Measurements from ENCODE around the gene WWOX. TPM values are rescaled to one million over a fixed set of nuclear protein-coding genes. Genes with fewer than 3 reads are reported as not detected.

WWOX gene
- total and polyA plus RNA-seq, 10 donors, result 5.9 to 90.3 (median 26.4) TPM

- DNase-seq, result no peak
- no peaks in the 10 kb centered on the region for H3K27me3 ChIP-seq (replicated peaks in 1 of 7)
- no peaks in the 10 kb centered on the region for H3K9me3 ChIP-seq
- no peak overlapping the region for H3K4me3 ChIP-seq
- intact Hi-C loops (cut with DNase I; ENCODE audit: low total_unique reads), result no loop called here
- WGBS, 5 donors, result 79 to 88% (median 83%) methylated on average over 4 of the region's 4 CpGs
- no peaks in the 10 kb centered on the region for H3K36me3 ChIP-seq
- H3K27ac ChIP-seq, result no peak overlapping the region
- H3K4me1 ChIP-seq, result no peaks in the 10 kb centered on the region
- TF ChIP-seq POLR2AphosphoS5 (IDR thresholded peaks at IDR 0.05) (no peak), POLR2A (IDR thresholded peaks at IDR 0.05) (no peak), CTCF (IDR thresholded peaks at IDR 0.05 in 8 of 11, conservative IDR thresholded peaks at IDR 0.05 in 3 of 11) (no peak)
These were observed 232.3 kb downstream of the WWOX start for GRCh38 chr16:78331731-78332130.

GRCh38 chr16:78333808-78334207, 234.4 kb downstream of the WWOX start:
- 82 to 95% (median 94%) methylated on average over 5 of the region's 5 CpGs for WGBS, 5 donors

GRCh38 chr16:78340590-78340989, 241.1 kb downstream of the WWOX start:
- TF ChIP-seq CTCF (IDR thresholded peaks at IDR 0.05 in 8 of 11, conservative IDR thresholded peaks at IDR 0.05 in 3 of 11) (no peak), POLR2AphosphoS5 (IDR thresholded peaks at IDR 0.05) (no peak), POLR2A (IDR thresholded peaks at IDR 0.05) (no peak)
- peaks cover 0 to 12% (median 0%) of the 10 kb centered on the region in 8 donors for H3K9me3 ChIP-seq
- no peaks in the 10 kb centered on the region for H3K27me3 ChIP-seq (replicated peaks in 1 of 7)
- no peak overlapping the region for H3K27ac ChIP-seq
- WGBS, 5 donors, result 81 to 95% (median 90%) methylated on average over 1 of the region's 1 CpG
- no peaks in the 10 kb centered on the region for H3K36me3 ChIP-seq
- H3K4me3 ChIP-seq, result no peak overlapping the region
- H3K4me1 ChIP-seq, result no peaks in the 10 kb centered on the region
- no peak for DNase-seq
- intact Hi-C loops (cut with DNase I; ENCODE audit: low total_unique reads), result no loop called here

More at GRCh38 chr16:78333808-78334207, 234.4 kb downstream of the WWOX start:
- no peak overlapping the region for H3K27ac ChIP-seq
- no peaks in the 10 kb centered on the region for H3K4me1 ChIP-seq
- H3K36me3 ChIP-seq, result no peaks in the 10 kb centered on the region
- H3K27me3 ChIP-seq (replicated peaks in 1 of 7), result no peaks in the 10 kb centered on the region
- intact Hi-C loops (cut with DNase I; ENCODE audit: low total_unique reads), result no loop called here
- no peak for DNase-seq
- TF ChIP-seq POLR2AphosphoS5 (IDR thresholded peaks at IDR 0.05) (no peak), POLR2A (IDR thresholded peaks at IDR 0.05) (no peak), CTCF (IDR thresholded peaks at IDR 0.05 in 8 of 11, conservative IDR thresholded peaks at IDR 0.05 in 3 of 11) (no peak)
- H3K4me3 ChIP-seq, result no peak overlapping the region
- peaks cover 0 to 2% (median 0%) of the 10 kb centered on the region in 8 donors for H3K9me3 ChIP-seq

- H3K4me1 ChIP-seq, result no peaks in the 10 kb centered on the region
- 93 to 100% (median 96%) methylated on average over 3 of the region's 3 CpGs for WGBS, 5 donors
- DNase-seq, result no peak
- intact Hi-C loops (cut with DNase I; ENCODE audit: low total_unique reads), result no loop called here
- H3K4me3 ChIP-seq, result no peak overlapping the region
- no peaks in the 10 kb centered on the region for H3K36me3 ChIP-seq
- H3K9me3 ChIP-seq, result no peaks in the 10 kb centered on the region
- H3K27me3 ChIP-seq (replicated peaks in 1 of 7), result no peaks in the 10 kb centered on the region
- no peak for TF ChIP-seq CTCF (IDR thresholded peaks at IDR 0.05 in 8 of 11, conservative IDR thresholded peaks at IDR 0.05 in 3 of 11)
- no peak for TF ChIP-seq POLR2A (IDR thresholded peaks at IDR 0.05)
- TF ChIP-seq POLR2AphosphoS5 (IDR thresholded peaks at IDR 0.05), result no peak
- H3K27ac ChIP-seq, result no peak overlapping the region
These were observed 248.6 kb downstream of the WWOX start for GRCh38 chr16:78348068-78348467.
